SIG-M5 treated with dmso at 0.1 percent for 504 hours (cell line): ENCODE results near the gene AQP10.
"Not testable (repeated sequence)": the region's sequence is repeated elsewhere in the genome, so short reads cannot be mapped to it uniquely, and the experiment has no call there.

Experiments used
- DNase-seq: peaks from one replicate; lab custom pipeline; 2025; ENCODE audit not compliant: unreplicated experiment; lab: John Stamatoyannopoulos, UW

Gene AQP10

GRCh38 chr1:154342836-154343472 is 22.1 kb downstream of the AQP10 start:
- no peak for DNase-seq

GRCh38 chr1:154344977-154345837 is 24.3 kb downstream of the AQP10 start:
- DNase-seq: peak; percentile 47

- no peak for DNase-seq
Observed at GRCh38 chr1:154346276-154346917, 25.5 kb downstream of the AQP10 start.

- no peak for DNase-seq
Observed at GRCh38 chr1:154347961-154348360, 27.1 kb downstream of the AQP10 start.

- no peak for DNase-seq
Observed at GRCh38 chr1:154348429-154349076, 27.7 kb downstream of the AQP10 start.

- no peak for DNase-seq
Observed at GRCh38 chr1:154349121-154349520, 28.2 kb downstream of the AQP10 start.

GRCh38 chr1:154350383-154350782 is 29.5 kb downstream of the AQP10 start:
- no peak for DNase-seq

- DNase-seq: no peak
Observed at GRCh38 chr1:154351363-154352068, 30.6 kb downstream of the AQP10 start.

GRCh38 chr1:154352245-154352580 is 31.3 kb downstream of the AQP10 start:
- DNase-seq: no peak

- peak; percentile 43 for DNase-seq
Observed at GRCh38 chr1:154352581-154353459, 31.9 kb downstream of the AQP10 start.

GRCh38 chr1:154353460-154353904 is 32.6 kb downstream of the AQP10 start:
- peak; percentile 86 for DNase-seq

- no peak for DNase-seq
Observed at GRCh38 chr1:154353966-154354365, 33.1 kb downstream of the AQP10 start.

GRCh38 chr1:154358519-154358918 is 37.6 kb downstream of the AQP10 start:
- DNase-seq: no peak

GRCh38 chr1:154360288-154360687 is 39.4 kb downstream of the AQP10 start:
- DNase-seq: no peak

- DNase-seq: not testable (repeated sequence)
Observed at GRCh38 chr1:154360881-154361280, 40.0 kb downstream of the AQP10 start.

GRCh38 chr1:154361357-154361756 is 40.5 kb downstream of the AQP10 start:
- DNase-seq: no peak

GRCh38 chr1:154371436-154371835 is 50.5 kb downstream of the AQP10 start:
- no peak for DNase-seq

- DNase-seq: peak; percentile 66
Observed at GRCh38 chr1:154373777-154374357, 53.0 kb downstream of the AQP10 start.
